GM18951 (cell line): ENCODE measurements around the gene YES1.
A peak's percentile ranks its signal among the peaks of the same experiment; 100 is the strongest.

Source experiments
- POLR2A ChIP-seq: IDR thresholded peaks from 4 replicates; pipeline ENCODE4 v1.6.1; 2011; ENCODE audit warnings: mild to moderate bottlenecking; ENCODE audit not compliant: insufficient read length, insufficient read depth; ENCODE audit errors: extremely low read depth
- in situ Hi-C: fragments of 300-500 bp; cut with MboI; formaldehyde crosslinking; loops from one replicate; pipeline ENCODE4 v1.12.0; 2022; ENCODE audit warnings: low sequenced_read_pairs, mixed read lengths, inconsistent platforms; ENCODE audit not compliant: unreplicated experiment

The YES1 gene

GRCh38 chr18:712401-713134 lies 99.5 kb downstream of the YES1 start, which contains the start of gene ENOSF1:
Gene ENOSF1, minus strand, starts transcription at chr18:712630. Its CDS starts 43 bp downstream, at chr18:712587.
- in situ Hi-C loops, result no loop called here

DNA sequence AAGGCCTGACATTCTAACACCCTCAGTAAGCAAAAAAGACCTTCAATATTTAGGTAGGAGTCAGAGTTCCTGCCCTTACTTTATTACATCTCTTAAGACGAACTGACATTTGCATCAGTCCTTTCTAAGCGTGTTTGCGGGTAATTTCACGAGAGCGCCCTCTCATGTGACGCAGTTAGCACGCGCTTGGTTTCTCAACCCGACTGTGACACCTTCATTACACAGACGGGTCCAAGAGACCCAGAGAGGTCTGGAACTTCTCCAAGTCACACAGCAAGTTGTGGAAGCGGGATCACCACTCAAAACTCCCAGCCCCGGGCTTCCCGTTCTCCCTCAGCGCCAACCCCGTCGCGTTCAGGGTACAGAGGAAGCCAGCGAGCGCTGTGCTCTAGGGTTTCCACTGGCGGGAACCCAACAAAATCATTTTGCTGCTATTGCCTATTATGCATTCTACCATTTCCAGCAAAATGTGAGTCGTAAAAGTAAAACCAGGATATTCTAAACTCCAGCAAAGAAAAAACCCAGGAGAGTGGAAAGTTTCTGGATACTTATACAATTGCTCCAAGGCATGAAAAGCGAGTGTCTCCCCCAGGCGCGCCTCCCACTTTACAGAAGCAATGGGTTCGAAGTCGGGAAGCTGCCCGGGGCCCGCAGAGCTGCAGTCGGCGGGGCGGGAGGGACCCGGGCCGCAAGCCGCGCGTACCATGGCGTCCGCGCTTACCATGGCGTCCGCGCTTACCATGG lies 100.2 kb downstream of the YES1 start:
- TF ChIP-seq POLR2A, result peak; percentile 47
- in situ Hi-C loops, result no loop called here

More at GRCh38 chr18:712401-713134, 99.5 kb downstream of the YES1 start, which contains the start of gene ENOSF1:
- peak; percentile 60 for TF ChIP-seq POLR2A

GRCh38 chr18:711310-711656 lies 100.8 kb downstream of the YES1 start:
- in situ Hi-C loops, result no loop called here
- no peak for TF ChIP-seq POLR2A

- in situ Hi-C loops, result no loop called here
These were observed 101.4 kb downstream of the YES1 start for GRCh38 chr18:710418-711300.

GRCh38 chr18:709771-710170 lies 102.3 kb downstream of the YES1 start:
- no peak for TF ChIP-seq POLR2A
- in situ Hi-C loops, result no loop called here

More at GRCh38 chr18:710418-711300, 101.4 kb downstream of the YES1 start:
- no peak for TF ChIP-seq POLR2A

- in situ Hi-C loops, result no loop called here
- TF ChIP-seq POLR2A, result no peak
These were observed 103.9 kb downstream of the YES1 start for GRCh38 chr18:708096-708495.

- no peak for TF ChIP-seq POLR2A
- in situ Hi-C loops, result no loop called here
These were observed 105.6 kb downstream of the YES1 start for GRCh38 chr18:706405-706804.

DNA sequence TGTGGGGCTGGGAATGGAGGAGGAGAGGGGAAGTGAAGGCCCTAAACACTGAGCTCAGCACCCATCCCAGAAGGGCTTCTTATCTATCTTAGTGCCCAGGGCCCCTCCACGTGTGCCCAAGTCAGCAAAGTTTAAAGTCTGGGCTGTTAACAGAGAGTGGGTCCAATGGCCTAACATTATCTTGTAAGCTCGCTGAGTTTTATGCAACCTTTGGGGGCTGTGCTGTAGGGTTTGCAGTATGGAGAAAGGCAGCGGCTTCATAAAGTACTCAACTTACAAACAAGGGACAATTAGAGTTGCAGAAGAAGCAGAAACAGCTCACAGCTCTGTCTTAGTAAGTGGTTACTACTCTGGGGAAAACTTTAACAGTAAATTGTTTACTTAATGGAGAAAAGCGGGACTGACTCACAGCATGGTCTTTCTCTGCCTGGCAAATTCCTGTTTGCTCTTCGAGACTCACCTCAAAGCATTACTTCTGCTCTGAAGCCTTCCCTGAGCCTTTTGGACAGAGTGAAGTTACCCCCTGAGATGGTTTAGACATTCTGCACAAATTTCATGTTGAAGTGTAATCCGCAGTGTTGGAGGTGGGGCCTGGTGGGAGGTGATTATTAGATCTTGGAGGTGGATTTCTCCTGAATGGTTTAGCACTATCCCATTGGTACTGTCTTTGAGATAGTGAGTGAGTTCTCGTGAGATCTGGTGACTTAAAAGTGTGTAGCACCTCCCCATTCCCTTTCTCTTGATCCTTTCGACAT lies 108.7 kb downstream of the YES1 start:
- TF ChIP-seq POLR2A, result no peak
- in situ Hi-C loops, result no loop called here

DNA sequence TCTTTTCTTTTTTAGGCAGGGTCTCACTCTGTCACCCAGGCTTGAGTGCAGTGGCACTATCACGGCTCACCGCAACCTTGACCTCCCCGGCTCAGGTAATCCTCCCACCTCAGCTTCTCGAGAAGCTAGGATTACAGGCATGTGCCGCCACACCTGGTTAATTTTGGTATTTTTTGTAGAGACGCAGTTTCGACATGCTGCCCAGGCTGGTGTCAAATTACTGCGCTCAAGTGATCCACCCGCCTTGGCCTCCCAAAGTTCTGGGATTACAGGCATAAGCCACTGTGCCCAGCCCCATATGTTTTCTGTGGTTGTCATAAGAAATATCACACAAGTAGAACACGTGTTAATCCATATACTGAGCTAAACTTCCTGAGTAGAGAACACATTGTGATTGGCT lies 114.2 kb downstream of the YES1 start:
- TF ChIP-seq POLR2A, result no peak
- in situ Hi-C loops, result no loop called here

GRCh38 chr18:697012-697411 lies 115.0 kb downstream of the YES1 start:
- in situ Hi-C loops, result no loop called here
- TF ChIP-seq POLR2A, result no peak

DNA sequence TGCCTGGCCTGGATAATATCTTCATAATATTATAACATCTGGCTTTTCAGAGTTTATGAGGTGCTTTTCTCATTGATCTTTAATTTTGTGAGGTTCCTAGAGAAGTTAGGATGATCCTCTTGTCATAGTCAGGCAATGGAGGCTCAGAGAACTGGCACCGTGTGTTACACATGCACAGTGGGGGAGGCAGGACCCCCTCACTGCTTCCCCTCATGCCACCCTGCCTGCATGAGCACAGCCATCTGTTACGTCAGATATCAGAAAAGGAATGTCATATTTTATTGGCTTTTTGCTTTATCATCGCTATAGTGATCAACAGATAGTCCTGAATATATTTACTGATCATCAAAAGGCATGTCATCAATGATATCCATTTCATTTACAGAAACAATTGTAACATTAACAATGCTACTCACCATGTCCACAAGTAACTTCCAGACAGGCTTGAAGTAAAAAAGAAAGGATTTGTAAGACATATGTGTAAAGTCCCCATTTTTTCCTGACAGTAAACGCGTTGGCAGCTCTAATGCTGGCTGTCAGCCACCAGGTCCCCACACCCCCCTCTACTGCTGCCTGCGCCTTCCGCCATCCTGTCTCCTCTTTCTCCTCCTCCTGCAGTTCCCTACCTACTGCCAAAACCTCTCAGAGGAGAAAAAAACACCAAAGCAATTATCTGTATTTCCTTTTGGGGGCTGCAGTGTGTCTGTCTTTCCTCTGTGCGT lies 118.4 kb downstream of the YES1 start:
- TF ChIP-seq POLR2A, result no peak
- in situ Hi-C loops, result no loop called here

- in situ Hi-C loops, result no loop called here
- TF ChIP-seq POLR2A, result no peak
These were observed 119.2 kb downstream of the YES1 start for GRCh38 chr18:692824-693223.
